Activated CD4-positive, CD25-positive, alpha-beta regulatory T cell treated with anti-CD3 and anti-CD28 coated beads, Interleukin-2, amount 50 U/mL, for 16 hours (primary cell): Measurements from ENCODE around the gene ZNF362.
"Not testable (repeated sequence)": the region's sequence is repeated elsewhere in the genome, so short reads cannot be mapped to it uniquely, and the experiment has no call there.

Experiments used
- DNase-seq: peaks from one replicate; pipeline ENCODE4 v3.0.0-alpha.2; 2020; ENCODE audit warnings: low read depth, low spot score

ZNF362 gene

DNA sequence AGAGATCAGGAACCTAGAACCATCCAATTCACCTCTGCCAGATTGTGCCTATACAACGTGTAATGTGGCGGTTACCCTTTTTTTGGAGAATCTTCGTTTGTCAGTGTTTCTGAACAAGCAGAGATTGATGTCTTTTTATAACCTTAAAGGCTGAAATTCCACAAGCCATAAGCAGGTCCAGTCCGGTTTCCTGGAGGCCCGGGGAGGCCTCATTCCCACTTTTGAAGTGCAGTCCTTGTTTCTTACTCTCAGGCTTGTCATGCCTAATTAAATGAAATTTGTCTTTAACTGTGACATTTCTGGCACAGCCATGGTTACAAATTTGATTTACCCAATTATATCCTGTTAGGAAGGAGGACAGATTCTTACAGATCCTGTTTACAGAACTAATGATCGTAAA, 27.8 kb downstream of the ZNF362 start:
- DNase-seq: no peak

DNA sequence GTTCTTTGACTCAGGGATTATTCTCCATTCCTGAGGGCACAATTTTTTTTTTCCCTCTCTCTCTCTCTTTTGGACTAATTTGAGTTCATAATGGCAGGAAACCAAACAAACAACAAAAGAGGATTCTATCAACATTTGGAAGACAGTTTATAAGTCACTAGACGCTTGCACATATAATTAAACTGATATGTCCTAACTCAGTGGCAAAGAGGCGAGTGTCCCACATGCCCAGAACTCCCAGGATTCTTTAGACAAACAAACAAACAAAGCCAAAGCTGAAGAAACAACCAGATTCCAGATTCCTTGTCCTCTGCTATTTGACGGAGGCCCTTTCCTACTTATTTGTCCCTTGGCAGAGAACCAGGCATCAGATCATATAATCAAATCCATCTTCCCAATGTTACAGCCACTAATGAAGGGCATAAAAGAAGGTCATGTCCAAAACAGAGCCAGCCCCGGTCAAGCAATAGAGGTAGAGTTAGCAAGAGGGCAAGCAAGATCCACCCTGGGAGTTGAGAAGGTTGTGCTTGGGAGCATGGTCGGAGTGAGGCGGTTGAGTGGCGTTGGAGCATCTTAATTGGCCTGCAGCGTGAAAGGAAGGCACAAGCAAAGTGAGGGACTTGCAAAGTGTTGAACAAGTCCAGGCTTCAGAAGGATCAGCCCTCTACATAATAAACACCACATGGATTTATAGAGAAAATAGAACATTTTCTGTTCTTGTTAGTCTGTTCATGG, 30.3 kb downstream of the ZNF362 start:
- DNase-seq: no peak

DNA sequence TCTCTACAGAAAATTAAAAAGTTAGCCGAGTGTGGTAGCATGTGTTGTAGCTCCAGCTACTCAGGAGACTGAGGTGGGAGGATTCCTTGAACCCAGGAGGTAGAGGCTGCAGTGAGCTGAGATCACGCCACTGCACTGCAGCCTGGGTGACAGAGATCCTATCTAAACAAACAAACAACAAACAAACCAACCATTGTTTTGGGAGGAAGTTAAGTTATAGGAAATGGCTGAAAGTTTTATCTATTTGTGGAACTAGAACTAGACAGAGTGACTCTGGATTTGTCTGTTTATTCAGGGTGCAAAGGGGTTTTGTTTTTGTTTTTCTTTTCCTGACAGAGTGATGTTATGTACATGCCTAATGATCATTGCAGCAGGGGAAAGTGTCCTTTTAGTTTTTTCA, 31.0 kb downstream of the ZNF362 start:
- no peak for DNase-seq

DNA sequence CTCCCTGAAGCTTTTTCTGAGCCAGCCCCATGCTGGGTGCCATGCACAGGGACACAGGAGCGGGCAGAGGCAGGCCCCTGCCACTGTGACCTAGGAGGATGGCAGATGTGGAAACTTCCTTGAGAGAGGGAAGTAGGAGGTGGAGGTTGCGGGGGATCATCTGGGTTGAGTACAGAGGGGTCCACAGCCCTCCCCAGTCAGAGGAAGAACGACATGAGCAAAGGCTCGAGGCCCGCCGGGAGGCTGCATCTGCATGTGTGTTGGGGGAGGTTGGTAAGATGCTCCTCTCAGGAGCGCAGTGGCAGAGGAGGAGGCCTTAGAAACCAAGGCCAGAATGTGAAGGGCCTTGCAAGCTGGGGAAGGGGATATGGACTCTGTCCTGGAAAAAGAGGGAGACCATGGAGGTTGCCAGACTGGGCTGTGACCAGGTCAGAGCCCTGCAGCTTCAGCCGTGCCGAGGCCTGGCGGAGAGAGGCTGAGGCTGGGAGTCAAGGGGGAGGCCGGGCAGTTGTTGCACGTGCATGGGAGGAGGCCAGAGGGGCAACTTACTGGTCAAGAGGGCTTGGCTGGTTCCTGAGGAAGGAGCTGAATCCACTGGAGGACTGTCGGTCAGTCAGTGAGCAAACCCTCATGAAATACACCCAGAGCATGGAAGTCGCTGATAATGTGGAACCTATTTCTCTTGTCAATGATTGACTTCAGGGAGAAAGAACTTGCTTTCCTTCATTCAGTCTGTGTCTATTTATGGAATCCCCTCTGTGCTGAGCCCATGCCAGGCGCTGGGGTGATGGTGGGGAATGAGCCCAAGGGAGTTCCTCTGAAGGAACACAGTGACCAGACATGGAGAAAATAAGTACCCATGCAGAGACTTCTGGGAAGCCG, 32.9 kb downstream of the ZNF362 start:
- DNase-seq: no peak

DNA sequence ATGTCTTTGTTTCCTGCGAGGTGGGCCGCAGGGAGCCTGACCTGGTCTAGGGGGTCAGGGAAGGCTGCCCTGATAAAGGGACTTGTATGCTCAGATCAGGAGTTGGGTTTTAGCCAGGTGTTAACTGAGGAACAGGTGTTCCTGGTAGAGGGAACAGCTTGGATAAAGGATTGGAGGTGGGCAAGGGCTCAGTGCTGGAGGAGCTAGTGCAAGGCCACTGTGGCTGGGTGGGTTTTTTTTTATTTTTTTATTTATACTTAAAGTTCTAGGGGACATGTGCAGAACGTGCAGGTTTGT, 33.5 kb downstream of the ZNF362 start:
- DNase-seq: no peak

DNA sequence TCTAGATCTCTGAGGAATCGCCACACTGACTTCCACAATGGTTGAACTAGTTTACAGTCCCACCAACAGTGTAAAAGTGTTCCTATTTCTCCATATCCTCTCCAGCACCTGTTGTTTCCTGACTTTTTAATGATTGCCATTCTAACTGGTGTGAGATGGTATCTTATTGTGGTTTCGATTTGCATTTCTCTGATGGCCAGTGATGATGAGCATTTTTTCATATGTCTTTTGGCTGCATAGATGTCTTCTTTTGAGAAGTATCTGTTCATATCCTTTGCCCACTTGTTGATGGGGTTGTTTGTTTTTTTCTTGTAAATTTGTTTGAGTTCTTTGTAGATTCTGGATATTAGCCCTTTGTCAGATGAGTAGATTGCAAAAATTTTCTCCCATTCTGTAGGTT, 34.3 kb downstream of the ZNF362 start:
- DNase-seq: not testable (repeated sequence)

DNA sequence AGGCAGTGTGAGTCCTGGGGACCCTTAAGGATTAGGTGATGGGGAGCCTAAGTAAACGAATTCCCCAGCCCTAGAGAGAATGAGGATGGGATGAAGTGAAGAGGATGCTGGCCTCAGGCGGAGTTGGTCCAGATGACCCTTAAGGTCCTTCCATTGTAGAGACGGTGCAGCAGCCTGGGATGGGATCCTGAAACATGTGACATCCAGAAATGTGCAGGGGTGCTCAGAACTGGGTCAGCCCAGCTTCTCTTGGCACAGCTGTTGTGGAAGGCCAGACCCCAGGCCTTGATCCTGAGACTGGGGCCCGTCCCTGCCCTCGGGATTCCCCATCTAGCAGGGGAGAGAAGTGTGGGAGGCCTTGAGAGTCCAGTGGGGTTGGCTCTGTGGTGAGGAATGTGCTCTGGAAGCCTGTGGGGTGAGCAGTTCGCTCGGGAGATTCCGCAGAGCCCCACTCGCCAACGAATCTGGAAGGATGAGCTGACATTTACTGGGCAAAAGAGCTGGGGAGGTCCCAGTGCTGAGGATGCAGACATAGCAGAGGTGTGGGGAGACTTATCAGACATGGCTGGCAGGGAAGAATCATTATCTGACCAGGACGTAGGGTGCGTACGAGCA, 36.5 kb downstream of the ZNF362 start:
- no peak for DNase-seq

DNA sequence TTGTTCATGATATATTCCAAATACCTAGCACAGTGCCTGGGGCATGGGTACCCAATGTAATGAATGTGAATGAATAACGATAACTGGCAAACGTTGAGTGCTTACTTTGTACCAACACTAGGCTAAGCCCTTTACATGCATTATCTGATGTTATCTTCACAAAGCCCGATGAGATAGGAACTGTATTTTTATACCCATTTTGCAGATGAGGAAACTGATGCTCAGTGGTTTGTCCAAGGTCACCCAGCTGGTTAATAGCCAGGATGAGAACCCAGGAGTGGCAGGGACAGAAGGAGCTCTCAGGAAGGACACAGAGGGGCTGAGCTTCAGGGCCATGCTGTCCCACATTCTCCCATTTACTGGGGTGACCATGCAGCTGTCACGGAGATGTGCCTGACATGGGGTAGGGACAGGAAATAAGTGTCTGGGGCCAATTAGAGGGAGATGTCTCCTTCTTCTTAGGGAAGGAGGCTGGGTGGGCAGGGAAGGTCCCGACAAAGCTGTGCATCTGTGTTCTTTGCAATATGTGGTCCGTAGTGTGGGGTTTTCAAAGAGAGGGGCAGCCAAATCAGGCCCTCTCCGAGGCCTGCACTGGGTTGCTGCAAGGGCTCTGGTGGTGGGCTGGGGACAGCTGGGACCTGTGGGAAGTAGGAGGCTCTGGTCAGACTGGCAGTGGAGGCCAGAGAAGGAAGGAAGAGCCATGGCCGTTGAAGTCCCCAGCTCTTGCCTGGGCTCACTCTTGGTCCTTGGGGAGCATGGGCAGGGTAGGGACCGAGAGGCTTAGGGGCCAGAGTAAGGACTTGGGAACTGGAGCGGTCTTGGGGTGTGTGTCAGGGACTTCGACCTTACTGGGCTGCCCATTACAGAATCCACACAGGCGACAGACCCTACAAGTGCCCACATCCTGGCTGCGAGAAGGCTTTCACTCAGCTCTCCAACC, 38.0 kb downstream of the ZNF362 start:
- no peak for DNase-seq

DNA sequence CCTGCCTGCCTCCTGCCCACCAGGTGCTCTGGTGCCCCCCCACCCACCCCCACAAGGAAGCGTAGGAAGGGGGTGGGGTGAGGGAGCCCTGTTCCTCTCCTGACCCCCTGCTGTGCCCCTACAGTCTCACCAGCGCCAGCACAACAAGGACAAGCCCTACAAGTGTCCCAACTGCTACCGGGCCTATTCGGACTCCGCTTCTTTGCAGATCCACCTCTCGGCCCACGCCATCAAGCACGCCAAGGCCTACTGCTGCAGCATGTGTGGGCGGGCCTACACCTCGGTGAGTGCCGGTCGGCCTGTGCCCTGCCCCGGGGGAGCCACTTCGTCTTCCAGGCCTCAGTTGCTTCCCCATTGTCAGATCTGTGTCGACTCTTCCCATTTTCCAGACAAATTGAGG, 38.7 kb downstream of the ZNF362 start:
- no peak for DNase-seq

DNA sequence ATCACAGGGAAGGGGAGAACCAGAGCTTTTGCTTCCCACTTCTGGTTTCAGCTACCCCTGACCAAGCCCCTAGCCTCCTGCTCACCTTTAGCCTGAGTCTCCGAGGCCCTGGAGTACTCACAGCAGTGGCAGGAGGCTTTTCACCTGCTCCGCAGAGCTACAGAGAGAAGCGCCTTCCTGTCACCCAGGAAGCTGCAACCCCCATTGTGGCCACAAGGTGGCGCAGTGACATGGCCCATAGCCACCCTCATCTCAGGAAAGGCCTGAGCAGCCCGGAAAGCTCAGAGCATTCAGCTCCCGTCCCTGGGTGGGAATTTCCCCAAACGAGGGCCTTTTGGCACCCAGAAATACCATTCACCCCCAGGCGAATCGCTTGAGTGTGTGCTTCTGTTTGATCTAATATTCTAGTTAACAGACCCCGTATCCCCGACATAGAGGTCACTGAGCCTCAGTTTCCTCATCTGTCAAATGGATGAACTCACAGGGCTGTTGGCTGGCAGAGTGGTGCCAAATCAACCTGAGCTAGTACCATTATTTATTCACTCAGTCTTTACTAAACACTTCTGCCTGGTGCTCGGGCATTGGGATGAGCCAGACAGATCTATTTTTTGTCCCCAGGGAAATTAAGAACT, 39.3 kb downstream of the ZNF362 start:
- peak; percentile 74 for DNase-seq

DNA sequence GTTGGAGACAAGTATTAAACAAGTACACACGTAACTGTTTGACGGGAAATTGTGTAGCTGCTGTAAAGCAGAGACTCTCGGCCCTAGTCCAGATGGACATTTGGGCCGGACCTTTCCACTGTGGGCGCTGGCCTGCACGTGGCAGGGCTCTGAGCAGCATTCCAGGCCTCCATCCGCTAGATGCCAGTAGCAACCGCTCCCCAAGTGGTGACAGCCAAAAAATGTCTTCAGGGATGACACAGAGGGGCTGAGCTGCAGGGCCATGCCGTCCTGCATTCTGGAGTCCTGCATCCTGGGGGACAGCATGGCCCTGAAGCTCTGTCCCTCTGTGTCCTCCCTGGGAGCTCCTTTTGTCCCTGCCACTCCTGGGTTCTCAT, 39.8 kb downstream of the ZNF362 start:
- DNase-seq: no peak

DNA sequence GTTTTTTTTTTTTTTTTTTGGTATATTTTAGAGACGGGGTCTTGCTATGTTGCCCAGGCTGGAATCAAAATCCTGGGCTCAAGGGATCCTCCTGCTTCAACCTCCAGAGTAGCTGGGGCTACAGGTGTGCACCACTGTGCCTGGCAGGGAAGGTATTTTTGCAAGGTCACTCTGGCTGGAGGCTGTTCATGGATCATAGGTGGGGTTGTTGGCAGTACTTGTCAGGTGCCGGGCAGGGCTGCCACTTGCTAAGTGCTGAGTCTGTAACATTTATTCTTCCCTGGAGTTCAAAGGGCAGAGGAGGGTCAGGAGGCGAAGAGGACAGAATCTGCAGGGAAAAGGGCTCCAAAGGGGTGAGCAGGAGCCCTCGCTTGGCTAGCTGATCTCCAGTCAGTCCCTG, 40.5 kb downstream of the ZNF362 start:
- DNase-seq: no peak

DNA sequence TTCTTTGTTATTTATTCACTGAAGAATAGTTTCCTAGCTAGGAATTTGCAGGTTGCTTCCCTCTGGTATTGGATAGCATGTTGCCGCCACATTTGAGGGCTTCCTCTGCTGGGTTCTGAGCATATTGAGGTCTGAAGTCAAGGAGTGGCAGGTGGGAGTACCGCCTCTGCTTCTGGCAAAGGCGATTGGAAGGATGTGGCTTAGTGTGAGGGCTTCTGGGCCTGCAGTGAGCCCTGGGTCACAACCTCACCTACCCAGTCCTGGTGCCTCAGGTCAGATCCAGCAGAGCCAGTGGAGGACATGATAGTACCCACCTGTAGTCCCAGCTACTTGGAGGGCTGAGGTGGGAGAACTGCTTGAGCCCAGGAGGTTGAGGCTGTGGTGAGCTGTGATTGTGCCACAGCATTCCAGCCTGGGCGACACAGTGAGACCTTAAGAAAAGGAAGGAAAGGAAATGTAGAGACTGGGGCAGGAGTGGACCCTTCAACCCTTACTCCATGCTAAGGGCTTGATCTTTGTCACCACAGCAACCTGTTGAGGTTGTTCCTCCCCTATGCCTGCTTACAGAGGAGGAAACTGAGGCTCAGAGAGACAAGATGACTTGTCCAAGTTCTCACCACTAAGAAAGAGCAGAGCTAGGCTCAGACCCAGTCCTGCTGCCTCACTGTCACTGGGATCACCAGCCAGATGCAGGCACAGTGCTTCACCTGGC, 41.8 kb downstream of the ZNF362 start:
- DNase-seq: no peak

DNA sequence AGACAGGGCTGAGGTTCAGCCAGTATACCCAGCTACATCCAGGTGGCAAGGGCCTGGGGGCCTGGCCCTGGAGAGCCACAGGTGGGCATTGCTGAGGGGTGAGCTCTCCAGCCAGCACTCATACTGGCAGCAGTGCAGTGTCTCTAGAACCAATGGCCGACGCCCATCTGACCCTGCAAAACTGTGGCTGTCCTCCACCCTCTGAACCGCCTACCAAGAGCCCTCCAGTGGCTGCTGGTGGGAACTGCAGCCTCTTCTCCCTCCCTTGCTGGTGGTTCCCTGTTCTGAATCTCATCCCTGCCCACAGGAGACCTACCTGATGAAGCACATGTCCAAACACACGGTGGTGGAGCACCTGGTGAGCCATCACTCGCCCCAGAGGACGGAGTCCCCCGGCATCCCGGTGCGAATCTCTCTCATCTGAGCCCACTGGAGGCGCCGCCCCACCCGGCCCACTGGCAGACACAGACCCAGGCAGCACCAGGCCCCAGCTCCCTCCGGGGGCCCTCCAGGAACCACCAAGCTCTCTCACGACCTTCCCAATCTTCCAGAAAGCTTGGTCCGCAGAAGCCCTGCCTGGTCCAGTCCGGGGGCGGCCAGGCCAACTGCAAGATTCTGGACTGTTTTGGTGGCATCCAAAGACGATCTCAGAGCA, 42.5 kb downstream of the ZNF362 start:
- DNase-seq: no peak

DNA sequence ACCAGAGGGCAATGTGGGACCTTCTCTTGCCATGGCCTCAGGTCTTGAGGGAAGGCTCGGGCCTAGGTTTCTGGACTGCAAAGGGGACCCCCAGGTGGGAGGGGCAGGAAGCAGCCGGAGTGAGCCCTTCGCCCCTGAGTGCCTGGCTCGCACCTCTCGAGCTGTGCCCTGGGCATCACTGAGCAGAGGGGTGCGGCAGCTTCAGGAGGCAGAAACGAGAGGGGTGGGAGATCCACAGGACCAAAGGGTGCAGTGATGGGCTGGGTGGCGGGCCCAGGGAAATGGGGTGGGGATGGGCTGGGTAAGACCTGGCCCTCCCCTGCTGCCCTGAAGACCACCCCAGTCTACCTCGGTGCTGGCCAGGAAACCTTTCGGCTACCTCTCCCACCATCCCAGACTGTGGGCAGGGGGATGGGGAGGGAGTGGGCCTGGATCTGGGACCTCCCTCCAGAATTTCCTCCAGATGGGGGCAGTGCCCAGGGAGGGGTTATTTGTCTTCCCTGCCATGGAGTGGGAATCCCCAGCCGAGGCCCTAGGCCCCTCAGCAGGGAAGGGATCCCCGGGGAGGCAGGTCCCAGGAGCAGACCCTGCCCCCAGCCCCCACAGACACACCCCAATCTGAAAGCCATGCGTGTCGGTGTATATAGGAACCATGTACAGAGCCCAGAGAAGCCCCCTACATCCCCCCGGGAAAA, 43.3 kb downstream of the ZNF362 start:
- no peak for DNase-seq

DNA sequence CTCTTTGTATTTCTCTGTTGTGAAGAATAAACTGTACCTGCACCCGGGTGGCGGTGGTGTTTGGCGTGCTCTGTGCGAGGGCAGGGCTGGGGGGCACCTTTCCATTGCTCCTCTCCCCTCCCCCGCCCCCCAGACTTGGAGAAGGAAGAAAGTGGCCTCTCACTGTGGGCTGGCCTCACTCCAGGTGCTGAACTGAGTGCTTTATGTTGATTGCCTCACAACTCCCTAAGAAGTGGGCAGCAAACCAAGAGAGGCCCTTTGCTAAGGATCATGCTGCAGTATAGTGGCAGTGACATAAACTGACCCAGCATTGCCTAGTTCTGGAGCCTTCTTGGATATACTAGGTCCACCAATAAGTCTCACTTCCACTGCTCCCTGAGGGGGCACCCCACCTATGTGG, 44.4 kb downstream of the ZNF362 start:
- no peak for DNase-seq

DNA sequence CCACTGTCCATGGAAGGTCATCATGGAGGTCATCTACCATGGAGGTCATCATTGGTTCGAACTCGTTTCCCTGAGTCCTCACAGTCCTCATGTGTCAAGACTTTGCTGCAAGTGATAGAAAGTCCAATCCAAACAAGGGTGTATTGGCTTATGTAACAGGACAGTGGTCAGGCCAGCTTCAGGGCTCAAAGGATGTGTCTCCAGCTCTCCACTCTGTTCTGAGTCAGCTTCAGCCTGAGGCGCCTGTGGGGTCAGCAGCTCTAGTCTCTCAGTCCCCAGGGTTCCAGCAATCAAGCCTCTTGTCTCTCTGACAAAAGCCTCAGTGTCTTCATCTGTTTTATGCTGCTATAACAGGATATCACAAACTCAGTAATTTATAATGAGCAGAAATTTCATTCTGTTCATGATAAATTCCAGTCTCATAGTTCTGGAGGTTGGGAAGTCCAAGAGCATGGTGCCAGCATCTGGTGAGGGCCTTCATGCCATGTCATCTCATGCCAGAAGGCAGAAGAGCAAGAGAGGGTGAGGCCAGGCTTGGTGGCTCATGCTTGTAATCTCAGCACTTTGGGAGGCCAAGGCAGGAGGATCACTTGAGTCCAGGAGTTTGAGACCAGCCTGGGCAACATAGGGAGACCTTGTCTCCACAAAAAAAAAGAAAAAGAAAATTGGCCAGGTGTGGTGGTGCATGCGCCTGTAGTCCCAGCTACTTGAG, 45.1 kb downstream of the ZNF362 start:
- DNase-seq: no peak

DNA sequence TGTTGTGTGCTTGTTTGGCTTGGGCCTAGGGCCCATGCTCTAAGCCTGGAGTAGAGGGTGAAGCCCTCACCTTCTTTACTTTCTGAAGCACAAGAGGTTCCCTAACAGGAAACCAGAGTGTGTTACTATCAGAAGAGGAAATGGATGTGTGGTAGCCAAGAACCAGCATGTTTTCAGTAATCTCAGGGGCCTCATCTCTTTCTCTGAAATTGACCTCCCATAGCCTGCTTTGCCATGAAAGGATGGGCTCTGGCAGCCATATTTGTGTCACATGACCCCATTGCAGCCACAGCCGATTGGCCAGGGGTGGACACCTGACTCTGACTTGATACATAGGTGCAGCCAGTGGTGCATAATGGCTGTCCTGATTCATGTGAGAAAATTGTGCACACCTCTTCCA, 46.0 kb downstream of the ZNF362 start:
- DNase-seq: no peak

DNA sequence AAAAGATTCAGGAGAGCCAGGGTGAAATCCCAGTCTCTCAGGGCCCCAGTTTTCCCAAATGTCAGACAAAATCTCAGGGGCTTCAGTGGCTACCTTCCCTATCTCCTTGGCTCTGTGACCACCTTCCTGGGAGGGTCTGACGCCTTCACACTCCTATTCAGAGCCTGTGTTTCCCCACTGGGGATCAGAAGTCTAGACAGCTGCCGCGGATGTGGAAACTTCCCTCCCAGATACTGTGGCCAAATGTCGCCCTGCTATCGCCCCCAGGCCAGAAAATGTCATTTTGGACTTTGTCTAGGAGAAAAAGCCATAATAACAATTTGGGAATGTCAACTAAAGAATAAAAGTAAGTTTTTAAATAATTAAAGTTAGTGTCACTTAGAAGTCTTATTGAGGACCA, 48.7 kb downstream of the ZNF362 start:
- DNase-seq: no peak
